K562 treated with DMSO at 1 percent for 24 hours (cell line): ENCODE data around the gene ZNF48. TPM values are rescaled to one million over a fixed set of nuclear protein-coding genes. Genes with fewer than 3 reads are reported as not detected.

Experiments
- total RNA-seq: library from RNA; unstranded; fragments of 300-600 nt; gene quantifications from 2 replicates; pipeline ENCODE4 v1.2.3, GENCODE V29; 2022; ENCODE audit warnings: low read depth; ENCODE audit not compliant: insufficient read depth

The ZNF48 gene
- 11.8 and 12.2 TPM in 2 replicates for total RNA-seq

GRCh38 chr16:30395155-30395991 is at the start of gene ZNF48:
Gene ZNF48, plus strand, starts transcription at chr16:30395420. Its CDS starts 375 bp downstream, at chr16:30395795.

GRCh38 chr16:30355144-30355953 is 39.9 kb upstream of the ZNF48 start, which contains the start of gene CD2BP2:
Gene CD2BP2, minus strand, starts transcription at chr16:30355308. Its CDS starts 627 bp downstream, at chr16:30354681.

GRCh38 chr16:30370456-30371247 is 24.6 kb upstream of the ZNF48 start, which contains the start of gene TBC1D10B:
Gene TBC1D10B, minus strand, starts transcription at chr16:30370494. Its CDS starts 311 bp downstream, at chr16:30370183.

GRCh38 chr16:30374538-30374937 is 20.7 kb upstream of the ZNF48 start, which contains the start of gene MYL11:
Gene MYL11, plus strand, starts transcription at chr16:30374802. Its CDS starts 56 bp downstream, at chr16:30374858.

GRCh38 chr16:30382111-30382881 is 12.9 kb upstream of the ZNF48 start, which contains the start of gene SEPTIN1:
Gene SEPTIN1, minus strand, starts transcription at chr16:30382561. Its CDS starts 19 bp downstream, at chr16:30382542.

GRCh38 chr16:30407102-30407803 is 12.0 kb downstream of the ZNF48 start, which contains the start of gene ZNF771:
Gene ZNF771, plus strand, starts transcription at chr16:30407606. Its CDS starts 448 bp downstream, at chr16:30408054.

GRCh38 chr16:30429678-30430427 is 34.6 kb downstream of the ZNF48 start, which contains the start of gene DCTPP1:
Gene DCTPP1, minus strand, starts transcription at chr16:30430030. Its CDS starts 50 bp downstream, at chr16:30429980.

GRCh38 chr16:30445408-30446202 is 50.4 kb downstream of the ZNF48 start, which contains the start of gene SEPHS2:
Gene SEPHS2, minus strand, starts transcription at chr16:30445874. Its CDS starts 147 bp downstream, at chr16:30445727.

Other genes with a start within 250 kb of the ZNF48 start
- 61.6 and 77.8 TPM in 2 replicates for gene CORO1A, start 211.8 kb upstream of the ZNF48 start, total RNA-seq
- 55.1 and 63.9 TPM in 2 replicates for gene BOLA2B, start 201.8 kb upstream of the ZNF48 start, total RNA-seq
- 90.4 and 95.5 TPM in 2 replicates for gene SLX1A, start 201.5 kb upstream of the ZNF48 start, total RNA-seq
- 4.1 TPM in 1 of 2 replicates, not detected in the other for gene SULT1A3, start 196.2 kb upstream of the ZNF48 start, total RNA-seq
- 0.41 and 1.0 TPM in 2 replicates for gene NPIPB13, start 146.9 kb upstream of the ZNF48 start, total RNA-seq
- gene CD2BP2, start 40.1 kb upstream of the ZNF48 start, total RNA-seq: 40.1 and 42.1 TPM in 2 replicates
- 78.2 and 80.1 TPM in 2 replicates for gene TBC1D10B, start 24.9 kb upstream of the ZNF48 start, total RNA-seq
- 0.90 TPM in 1 of 2 replicates, not detected in the other for gene MYL11, start 20.6 kb upstream of the ZNF48 start, total RNA-seq
- gene SEPTIN1, start 12.9 kb upstream of the ZNF48 start, total RNA-seq: 2.6 TPM in 2 replicates
- 22.0 and 26.2 TPM in 2 replicates for gene ZNF771, start 12.2 kb downstream of the ZNF48 start, total RNA-seq
- 66.8 and 67.1 TPM in 2 replicates for gene DCTPP1, start 34.6 kb downstream of the ZNF48 start, total RNA-seq
- gene SEPHS2, start 50.5 kb downstream of the ZNF48 start, total RNA-seq: 88.1 and 90.4 TPM in 2 replicates
- not detected in 2 replicates for gene ITGAL, start 77.3 kb downstream of the ZNF48 start, total RNA-seq
- gene ZNF768, start 131.1 kb downstream of the ZNF48 start, total RNA-seq: 79.0 and 80.1 TPM in 2 replicates
- 4.0 and 5.9 TPM in 2 replicates for gene ZNF747, start 139.4 kb downstream of the ZNF48 start, total RNA-seq
- gene ZNF764, start 163.0 kb downstream of the ZNF48 start, total RNA-seq: 11.6 and 14.7 TPM in 2 replicates
- gene ZNF688, start 176.3 kb downstream of the ZNF48 start, total RNA-seq: 11.1 and 12.9 TPM in 2 replicates
- 4.4 and 5.6 TPM in 2 replicates for gene ZNF785, start 190.3 kb downstream of the ZNF48 start, total RNA-seq
- gene ZNF689, start 215.0 kb downstream of the ZNF48 start, total RNA-seq: 12.7 and 15.4 TPM in 2 replicates